Astrocyte (in vitro differentiated cells and primary cell): ENCODE measurements around the gene SAMD10. TPM values are rescaled to one million over a fixed set of nuclear protein-coding genes. Genes with fewer than 3 reads are reported as not detected.

Experiments used
- DNase-seq: peaks from one replicate; pipeline ENCODE4 v3.0.0-alpha.2; 2010; ENCODE audit warnings: low read depth
- FAIRE-seq: peaks from 2 replicates; lab custom pipeline; 2011; peaks lifted over from hg19 to GRCh38; lab: Jason Lieb, UNC
- H2AFZ ChIP-seq: 2 replicates; pipeline ENCODE4 v1.6.0; 2012; ENCODE audit warnings: low read depth, low read length, inconsistent platforms
- H3K27ac ChIP-seq: 2 replicates; pipeline ENCODE4 v1.5.1; 2011; ENCODE audit warnings: low read depth, low read length, inconsistent platforms
- H3K27me3 ChIP-seq: 2 replicates; pipeline ENCODE4 v1.6.0; 2011; ENCODE audit warnings: low read length, inconsistent platforms; ENCODE audit not compliant: insufficient read depth
- H3K36me3 ChIP-seq: 2 replicates; pipeline ENCODE4 v1.5.1; 2011; ENCODE audit warnings: low read length, inconsistent platforms; ENCODE audit not compliant: insufficient read depth
- H3K4me1 ChIP-seq: 2 replicates; pipeline ENCODE4 v1.5.1; 2011; ENCODE audit warnings: low read length, inconsistent platforms; ENCODE audit not compliant: insufficient read depth
- H3K4me2 ChIP-seq: 2 replicates; pipeline ENCODE4 v1.6.0; 2012; ENCODE audit warnings: low read length, inconsistent platforms
- H3K4me3 ChIP-seq: 2 replicates; pipeline ENCODE4 v1.5.1; 2011; ENCODE audit warnings: low read depth, mild to moderate bottlenecking, low read length, inconsistent platforms; ENCODE audit not compliant: insufficient read depth
- H3K79me2 ChIP-seq: 2 replicates; pipeline ENCODE4 v1.6.0; 2012; ENCODE audit warnings: mild to moderate bottlenecking, low read length, inconsistent platforms; ENCODE audit not compliant: insufficient read depth
- H3K9ac ChIP-seq: 2 replicates; pipeline ENCODE4 v1.6.0; 2012; ENCODE audit warnings: mild to moderate bottlenecking, low read length, inconsistent platforms
- H3K9me3 ChIP-seq: 2 replicates; pipeline ENCODE4 v1.5.1; 2012; ENCODE audit warnings: low read depth, mild to moderate bottlenecking, low read length, inconsistent platforms; ENCODE audit not compliant: insufficient read depth
- H4K20me1 ChIP-seq: 2 replicates; pipeline ENCODE4 v1.6.0; 2012; ENCODE audit warnings: low read length, inconsistent platforms; ENCODE audit not compliant: insufficient read depth
- H3K27ac Mint-ChIP-seq: one replicate; pipeline ENCODE4 v1.8.0; 2021; ENCODE audit warnings: mild to moderate bottlenecking, mixed read lengths; ENCODE audit not compliant: unreplicated experiment
- H3K27me3 Mint-ChIP-seq: one replicate; pipeline ENCODE4 v1.8.0; 2021; ENCODE audit warnings: low read depth, mixed read lengths; ENCODE audit not compliant: unreplicated experiment
- H3K36me3 Mint-ChIP-seq: one replicate; pipeline ENCODE4 v1.8.0; 2021; ENCODE audit warnings: low read depth, mixed read lengths; ENCODE audit not compliant: unreplicated experiment
- H3K4me1 Mint-ChIP-seq: one replicate; pipeline ENCODE4 v1.8.0; 2021; ENCODE audit warnings: low read depth, mixed read lengths; ENCODE audit not compliant: unreplicated experiment
- H3K4me3 Mint-ChIP-seq: one replicate; pipeline ENCODE4 v1.8.0; 2021; ENCODE audit warnings: mild to moderate bottlenecking, moderate library complexity, mixed read lengths; ENCODE audit not compliant: unreplicated experiment
- H3K9me3 Mint-ChIP-seq: one replicate; pipeline ENCODE4 v1.8.0; 2021; ENCODE audit warnings: mild to moderate bottlenecking, mixed read lengths; ENCODE audit not compliant: unreplicated experiment
- CTCF ChIP-seq: IDR thresholded peaks from 2 replicates; pipeline ENCODE4 v1.5.1; 2011; ENCODE audit warnings: low read depth, mild to moderate bottlenecking, inconsistent platforms, low read length, moderate library complexity; ENCODE audit not compliant: insufficient read depth
- EZH2 ChIP-seq: IDR thresholded peaks from 2 replicates; pipeline ENCODE4 v1.6.1; 2012; ENCODE audit warnings: mild to moderate bottlenecking, low read length, inconsistent platforms; ENCODE audit not compliant: insufficient read depth
- total RNA-seq: library from RNA; stranded (reverse); gene quantifications from 2 replicates; pipeline ENCODE4 v1.2.1, GENCODE V29; 2021

Gene SAMD10
- total RNA-seq, 1 donor from 2014 or later: 4.3 TPM

- H3K27me3 ChIP-seq: no peaks in the 10 kb centered on the region
- Mint-ChIP-seq H3K36me3 (peaks cover 2% of the 10 kb centered on the region), H3K27ac (peak overlapping the region; percentile 41), H3K4me3 (no peak overlapping the region), H3K9me3 (no peaks in the 10 kb centered on the region), H3K4me1 (peaks cover 6% of the 10 kb centered on the region), H3K27me3 (no peaks in the 10 kb centered on the region)
- no peak for FAIRE-seq
- TF ChIP-seq CTCF (no peak), EZH2 (no peak)
- peaks cover 12% of the 10 kb centered on the region for H3K4me1 ChIP-seq
- no peak overlapping the region for H3K4me2 ChIP-seq
- peaks cover 8% of the 10 kb centered on the region for H3K9me3 ChIP-seq
- H2AFZ ChIP-seq: no peak overlapping the region
- H3K36me3 ChIP-seq: peaks cover 3% of the 10 kb centered on the region
- no peak overlapping the region for H3K9ac ChIP-seq
- H3K27ac ChIP-seq: no peak overlapping the region
- DNase-seq: no peak
- peaks cover 12% of the 10 kb centered on the region for H4K20me1 ChIP-seq
- H3K79me2 ChIP-seq: peaks cover 20% of the 10 kb centered on the region
- H3K4me3 ChIP-seq: no peak overlapping the region
These were observed 20.3 kb downstream of the SAMD10 start for GRCh38 chr20:63958964-63959698.

GRCh38 chr20:63958471-63958870, 21.0 kb downstream of the SAMD10 start:
- Histone ChIP-seq H3K4me3 (no peak overlapping the region), H3K27ac (no peak overlapping the region), H2AFZ (no peak overlapping the region), H3K79me2 (peaks cover 26% of the 10 kb centered on the region), H4K20me1 (peaks cover 19% of the 10 kb centered on the region), H3K36me3 (no peaks in the 10 kb centered on the region), H3K4me1 (peaks cover 12% of the 10 kb centered on the region), H3K9me3 (peaks cover 2% of the 10 kb centered on the region), H3K9ac (no peak overlapping the region), H3K27me3 (no peaks in the 10 kb centered on the region), H3K4me2 (no peak overlapping the region)
- Mint-ChIP-seq H3K27me3 (no peaks in the 10 kb centered on the region), H3K9me3 (no peaks in the 10 kb centered on the region), H3K4me3 (peak overlapping the region; percentile 54), H3K36me3 (peaks cover 2% of the 10 kb centered on the region), H3K4me1 (peaks cover 12% of the 10 kb centered on the region), H3K27ac (no peak overlapping the region)
- TF ChIP-seq CTCF (no peak), EZH2 (no peak)
- DNase-seq: no peak
- no peak for FAIRE-seq
